ENCODE data around the gene FMN2.

GRCh38 chr1:240309769-240310168, 218.1 kb downstream of the FMN2 start:
- TF ChIP-seq, protein P1, sequence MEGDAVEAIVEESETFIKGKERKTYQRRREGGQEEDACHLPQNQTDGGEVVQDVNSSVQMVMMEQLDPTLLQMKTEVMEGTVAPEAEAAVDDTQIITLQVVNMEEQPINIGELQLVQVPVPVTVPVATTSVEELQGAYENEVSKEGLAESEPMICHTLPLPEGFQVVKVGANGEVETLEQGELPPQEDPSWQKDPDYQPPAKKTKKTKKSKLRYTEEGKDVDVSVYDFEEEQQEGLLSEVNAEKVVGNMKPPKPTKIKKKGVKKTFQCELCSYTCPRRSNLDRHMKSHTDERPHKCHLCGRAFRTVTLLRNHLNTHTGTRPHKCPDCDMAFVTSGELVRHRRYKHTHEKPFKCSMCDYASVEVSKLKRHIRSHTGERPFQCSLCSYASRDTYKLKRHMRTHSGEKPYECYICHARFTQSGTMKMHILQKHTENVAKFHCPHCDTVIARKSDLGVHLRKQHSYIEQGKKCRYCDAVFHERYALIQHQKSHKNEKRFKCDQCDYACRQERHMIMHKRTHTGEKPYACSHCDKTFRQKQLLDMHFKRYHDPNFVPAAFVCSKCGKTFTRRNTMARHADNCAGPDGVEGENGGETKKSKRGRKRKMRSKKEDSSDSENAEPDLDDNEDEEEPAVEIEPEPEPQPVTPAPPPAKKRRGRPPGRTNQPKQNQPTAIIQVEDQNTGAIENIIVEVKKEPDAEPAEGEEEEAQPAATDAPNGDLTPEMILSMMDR (IDR thresholded peaks at IDR 0.05; ENCODE audit: low read depth, low read length, poor library complexity, severe bottlenecking): no peak
- TF ChIP-seq EZH2phosphoT487 (IDR thresholded peaks at IDR 0.05; ENCODE audit: borderline replicate concordance, low read length): no peak

Measured in DOHH2 (cell line).